ENCODE measurements around the gene ZC2HC1B. TPM values are rescaled to one million over a fixed set of nuclear protein-coding genes. Genes with fewer than 3 reads are reported as not detected.

The ZC2HC1B gene
- total RNA-seq: not detected

GRCh38 chr6:143864234-143864633, at the start of gene ZC2HC1B:
TSS of gene ZC2HC1B (plus strand) at chr6:143864474. CDS start at chr6:143864540, 66 bp downstream.
- intact Hi-C loops (cut with DNase I, micrococcal nuclease): loop anchor here in 1 of 2 experiments (2.0 kb wide), 1 partner anchor 15 kb away; no protein-coding TSS in a partner anchor
- no peaks in the 10 kb centered on the region for H3K27me3 Mint-ChIP-seq
- H3K9me3 Mint-ChIP-seq (ENCODE audit: low read depth): peaks cover 8% of the 10 kb centered on the region
- no peak for DNase-seq
- no peak for ATAC-seq
- H3K36me3 Mint-ChIP-seq (ENCODE audit: low read depth): peaks cover 51% of the 10 kb centered on the region
- H3K4me3 Mint-ChIP-seq: no peak within 1 kb of the TSS
- no peaks in the 10 kb centered on the region for H3K4me1 Mint-ChIP-seq
- no peak within 1 kb of the TSS for H3K27ac Mint-ChIP-seq
- POLR2A ChIA-PET: no interaction called here
- CTCF ChIA-PET: interaction anchor here (1.2 to 1.7 kb wide), 3 partner anchors 17 to 289 kb away, joined by 3 read pairs; no protein-coding TSS in a partner anchor

- ChIA-PET CTCF (interaction anchor here (1.1 kb wide), 1 partner anchor 18 kb away, joined by 3 read pairs; no protein-coding TSS in a partner anchor), POLR2A (no interaction called here)
- Mint-ChIP-seq H3K27ac (no peak overlapping the region), H3K4me1 (no peaks in the 10 kb centered on the region), H3K36me3 (ENCODE audit: low read depth) (no peaks in the 10 kb centered on the region), H3K4me3 (no peak overlapping the region), H3K9me3 (ENCODE audit: low read depth) (no peaks in the 10 kb centered on the region), H3K27me3 (no peaks in the 10 kb centered on the region)
- ATAC-seq (no peak), DNase-seq (no peak)
- intact Hi-C loops (cut with DNase I, micrococcal nuclease): no loop called here
Measured at GRCh38 chr6:143817621-143818020, 46.7 kb upstream of the ZC2HC1B start.

GRCh38 chr6:143821359-143821758, 42.9 kb upstream of the ZC2HC1B start:
- DNase-seq (no peak), ATAC-seq (no peak)
- Mint-ChIP-seq H3K27me3 (no peaks in the 10 kb centered on the region), H3K4me1 (no peaks in the 10 kb centered on the region), H3K4me3 (no peak overlapping the region), H3K9me3 (ENCODE audit: low read depth) (no peaks in the 10 kb centered on the region), H3K27ac (no peak overlapping the region), H3K36me3 (ENCODE audit: low read depth) (peaks cover 5% of the 10 kb centered on the region)
- ChIA-PET POLR2A (no interaction called here), CTCF (no interaction called here)
- intact Hi-C loops (cut with DNase I, micrococcal nuclease): no loop called here

GRCh38 chr6:143822584-143823024, 41.7 kb upstream of the ZC2HC1B start:
- no peak for ATAC-seq

GRCh38 chr6:143823548-143823947, 40.7 kb upstream of the ZC2HC1B start:
- DNase-seq (no peak), ATAC-seq (no peak)
- Mint-ChIP-seq H3K27me3 (no peaks in the 10 kb centered on the region), H3K9me3 (ENCODE audit: low read depth) (no peaks in the 10 kb centered on the region), H3K36me3 (ENCODE audit: low read depth) (peaks cover 5% of the 10 kb centered on the region), H3K4me3 (no peak overlapping the region), H3K4me1 (no peaks in the 10 kb centered on the region), H3K27ac (no peak overlapping the region)
- ChIA-PET CTCF (interaction anchor here (1.1 to 2.0 kb wide), 2 partner anchors 12 to 119 kb away, joined by 3 to 6 read pairs; no protein-coding TSS in a partner anchor), POLR2A (no interaction called here)
- intact Hi-C loops (cut with DNase I, micrococcal nuclease): no loop called here

More at GRCh38 chr6:143822584-143823024, 41.7 kb upstream of the ZC2HC1B start:
- H3K4me1 Mint-ChIP-seq: no peaks in the 10 kb centered on the region
- peaks cover 5% of the 10 kb centered on the region for H3K36me3 Mint-ChIP-seq (ENCODE audit: low read depth)
- ChIA-PET CTCF (interaction anchor here (0.7 to 2.0 kb wide), 3 partner anchors 11 to 120 kb away, joined by 3 to 6 read pairs (median 3); no protein-coding TSS in a partner anchor), POLR2A (no interaction called here)
- no peak overlapping the region for H3K27ac Mint-ChIP-seq
- no peak overlapping the region for H3K4me3 Mint-ChIP-seq
- no peak for DNase-seq
- H3K9me3 Mint-ChIP-seq (ENCODE audit: low read depth): no peaks in the 10 kb centered on the region
- intact Hi-C loops (cut with DNase I, micrococcal nuclease): no loop called here
- no peaks in the 10 kb centered on the region for H3K27me3 Mint-ChIP-seq

- CTCF ChIA-PET: interaction anchor here (0.6 to 1.1 kb wide), 3 partner anchors 13 to 829 kb away, joined by 3 to 5 read pairs (median 3); no protein-coding TSS in a partner anchor
- intact Hi-C loops (cut with DNase I, micrococcal nuclease): no loop called here
- no peak for DNase-seq
- POLR2A ChIA-PET: interaction anchor here (0.6 kb wide), 2 partner anchors 12 to 386 kb away, joined by 3 read pairs; no protein-coding TSS in a partner anchor
- Mint-ChIP-seq H3K9me3 (ENCODE audit: low read depth) (no peaks in the 10 kb centered on the region), H3K36me3 (ENCODE audit: low read depth) (peaks cover 4% of the 10 kb centered on the region), H3K27me3 (no peaks in the 10 kb centered on the region), H3K4me3 (no peak overlapping the region), H3K4me1 (no peaks in the 10 kb centered on the region), H3K27ac (no peak overlapping the region)
- no peak for ATAC-seq
Measured at GRCh38 chr6:143828572-143828971, 35.7 kb upstream of the ZC2HC1B start.

GRCh38 chr6:143836150-143836549, 28.1 kb upstream of the ZC2HC1B start:
- CTCF ChIA-PET: interaction anchor here (1.4 kb wide), 1 partner anchor 8 kb away, joined by 3 read pairs; no protein-coding TSS in a partner anchor
- POLR2A ChIA-PET: no interaction called here
- Mint-ChIP-seq H3K27ac (no peak overlapping the region), H3K36me3 (ENCODE audit: low read depth) (no peaks in the 10 kb centered on the region), H3K4me1 (peaks cover 3% of the 10 kb centered on the region), H3K9me3 (ENCODE audit: low read depth) (no peaks in the 10 kb centered on the region), H3K27me3 (no peaks in the 10 kb centered on the region), H3K4me3 (no peak overlapping the region)
- intact Hi-C loops (cut with DNase I, micrococcal nuclease): no loop called here
- DNase-seq: no peak
- ATAC-seq: no peak

- no peaks in the 10 kb centered on the region for H3K27me3 Mint-ChIP-seq
- intact Hi-C loops (cut with DNase I, micrococcal nuclease): no loop called here
- ATAC-seq: no peak
- CTCF ChIA-PET: no interaction called here
- H3K4me3 Mint-ChIP-seq: no peak overlapping the region
- H3K36me3 Mint-ChIP-seq (ENCODE audit: low read depth): no peaks in the 10 kb centered on the region
- DNase-seq: no peak
- no peaks in the 10 kb centered on the region for H3K9me3 Mint-ChIP-seq (ENCODE audit: low read depth)
- POLR2A ChIA-PET: no interaction called here
- H3K4me1 Mint-ChIP-seq: peaks cover 7% of the 10 kb centered on the region
- no peak overlapping the region for H3K27ac Mint-ChIP-seq
Measured at GRCh38 chr6:143838395-143838794, 25.9 kb upstream of the ZC2HC1B start.

GRCh38 chr6:143839196-143839595, 25.1 kb upstream of the ZC2HC1B start:
- POLR2A ChIA-PET: no interaction called here

GRCh38 chr6:143840595-143841265, 23.5 kb upstream of the ZC2HC1B start:
- ChIA-PET CTCF (interaction anchor here (0.7 to 0.8 kb wide), 2 partner anchors 20 to 430 kb away, joined by 3 read pairs; no protein-coding TSS in a partner anchor), POLR2A (interaction anchor here (0.6 kb wide), 1 partner anchor 12 kb away, joined by 3 read pairs; no protein-coding TSS in a partner anchor)
- intact Hi-C loops (cut with DNase I, micrococcal nuclease): loop anchor here (5.0 kb wide), 5 partner anchors 163 to 1693 kb away; partner anchors contain the start of genes ADAT2 (in 1 of the 2), NMBR (in 1 of the 2), PEX3 (in 1 of the 2) and PHACTR2 (in 1 of the 2)
- no peak for ATAC-seq
- no peaks in the 10 kb centered on the region for H3K9me3 Mint-ChIP-seq (ENCODE audit: low read depth)
- H3K4me1 Mint-ChIP-seq: peaks cover 23% of the 10 kb centered on the region
- H3K36me3 Mint-ChIP-seq (ENCODE audit: low read depth): peaks cover 18% of the 10 kb centered on the region
- no peak overlapping the region for H3K27ac Mint-ChIP-seq
- H3K4me3 Mint-ChIP-seq: no peak overlapping the region
- H3K27me3 Mint-ChIP-seq: no peaks in the 10 kb centered on the region
- no peak for DNase-seq

More at GRCh38 chr6:143839196-143839595, 25.1 kb upstream of the ZC2HC1B start:
- CTCF ChIA-PET: no interaction called here
- H3K27me3 Mint-ChIP-seq: no peaks in the 10 kb centered on the region
- H3K4me3 Mint-ChIP-seq: no peak overlapping the region
- ATAC-seq (no peak), DNase-seq (no peak)
- no peak overlapping the region for H3K27ac Mint-ChIP-seq
- H3K9me3 Mint-ChIP-seq (ENCODE audit: low read depth): no peaks in the 10 kb centered on the region
- peaks cover 7% of the 10 kb centered on the region for H3K36me3 Mint-ChIP-seq (ENCODE audit: low read depth)
- H3K4me1 Mint-ChIP-seq: peaks cover 13% of the 10 kb centered on the region
- intact Hi-C loops (cut with DNase I, micrococcal nuclease): no loop called here

GRCh38 chr6:143842461-143842901, 21.8 kb upstream of the ZC2HC1B start:
- POLR2A ChIA-PET: interaction anchor here (0.5 to 1.5 kb wide), 7 partner anchors 15 to 406 kb away, joined by 3 to 6 read pairs (median 3); no protein-coding TSS in a partner anchor
- intact Hi-C loops (cut with DNase I, micrococcal nuclease): loop anchor here (2.0 to 5.0 kb wide), 9 partner anchors 36 to 1695 kb away; partner anchors contain the start of genes PHACTR2 (in 2 of the 2), ADAT2 (in 1 of the 2), FUCA2 (in 1 of the 2) and NMBR (in 1 of the 2)
- Mint-ChIP-seq H3K4me1 (peaks cover 33% of the 10 kb centered on the region), H3K4me3 (peak overlapping the region; percentile 93), H3K27me3 (no peaks in the 10 kb centered on the region), H3K9me3 (ENCODE audit: low read depth) (no peaks in the 10 kb centered on the region), H3K27ac (peak overlapping the region; percentile 96), H3K36me3 (ENCODE audit: low read depth) (peaks cover 33% of the 10 kb centered on the region)
- ATAC-seq: peak; percentile 62
- CTCF ChIA-PET: interaction anchor here (0.8 to 1.3 kb wide), 3 partner anchors 10 to 96 kb away, joined by 3 to 5 read pairs (median 3); no protein-coding TSS in a partner anchor
- no peak for DNase-seq
